Stimulated activated CD4-positive, alpha-beta T cell treated with anti-CD3 and anti-CD28 coated beads, Interleukin-12 subunit alpha, Interleukin-12 subunit beta, amount 100 ng/mL, for 48 hours (primary cell): Measurements from ENCODE around the gene SH3RF1.

Source experiments
- DNase-seq, 3 donors: peaks; one replicate each; pipeline ENCODE4 v3.0.0-alpha.2; 2020; ENCODE audit warnings: low read depth in 2 of 3, low spot score in 1 of 3

The SH3RF1 gene

DNA sequence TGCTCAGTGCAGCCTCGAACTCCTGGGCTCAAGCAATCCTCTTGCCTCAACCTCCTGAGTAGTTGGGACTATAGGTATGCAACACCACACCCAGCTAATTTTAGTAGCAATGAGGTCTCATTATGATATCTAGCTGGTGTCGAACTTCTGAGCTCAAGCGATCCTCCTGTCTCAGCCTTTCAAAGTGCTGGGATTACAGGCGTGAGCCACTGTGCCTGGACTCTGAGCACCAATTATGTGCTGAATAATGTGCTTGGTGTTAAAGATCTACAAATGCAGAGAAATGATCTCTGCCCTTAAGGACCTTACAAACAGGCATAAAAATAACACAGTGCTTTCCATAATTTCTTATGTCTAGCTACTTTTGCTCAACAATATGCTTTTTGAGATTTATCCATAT is 131.7 kb downstream of the SH3RF1 start:
- DNase-seq = no peak

DNA sequence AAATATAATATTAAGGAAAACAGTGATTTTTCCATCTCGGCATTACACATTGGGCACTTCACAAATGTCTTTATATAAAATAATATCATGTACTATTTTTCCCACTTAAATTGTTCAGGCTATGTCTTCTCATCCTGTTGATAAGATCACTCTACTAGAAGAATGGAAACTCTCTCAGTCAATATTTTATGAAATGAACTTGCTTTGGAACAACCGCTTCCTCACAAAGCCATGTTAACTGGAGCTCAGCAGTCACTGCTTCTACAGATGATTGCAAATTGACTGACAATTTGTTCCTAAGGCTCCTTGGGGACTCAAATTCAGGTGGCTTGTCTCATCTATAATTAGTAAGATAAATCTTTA is 133.2 kb downstream of the SH3RF1 start:
- DNase-seq = no peak

DNA sequence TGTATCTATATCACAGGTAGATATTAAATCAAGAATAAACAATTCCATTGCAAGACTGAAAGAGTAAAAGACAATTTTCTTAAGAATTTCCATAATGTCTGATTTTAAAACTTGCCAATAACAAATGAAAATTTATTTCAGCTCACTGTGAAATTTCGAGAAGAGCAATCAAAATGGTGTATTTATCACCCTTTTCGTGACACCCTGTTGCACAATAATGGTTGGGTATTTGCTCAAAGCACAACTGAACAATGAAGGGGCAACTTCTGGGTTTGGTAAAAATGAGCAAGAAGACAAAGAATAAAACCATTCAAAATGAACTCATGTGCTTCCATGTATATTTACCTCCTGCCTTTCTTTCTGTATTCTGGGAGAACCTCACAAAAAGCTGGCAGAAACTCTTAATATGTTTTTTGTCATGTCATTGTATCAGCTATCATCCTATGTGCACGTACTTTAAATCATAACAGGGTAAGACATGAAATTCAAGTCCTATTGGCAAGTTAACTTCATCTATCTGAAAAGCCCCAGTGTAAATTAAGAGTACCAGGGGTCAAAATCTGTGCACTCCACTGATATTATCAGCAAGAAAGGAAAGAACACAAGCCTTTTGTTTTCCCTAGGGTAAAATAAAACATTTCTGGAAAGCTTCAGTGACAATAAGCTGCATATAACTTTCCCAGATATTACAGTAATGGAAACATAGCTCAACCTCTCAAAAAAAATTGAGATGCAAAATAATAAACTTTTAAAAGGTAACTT is 133.8 kb downstream of the SH3RF1 start:
- no peak for DNase-seq

DNA sequence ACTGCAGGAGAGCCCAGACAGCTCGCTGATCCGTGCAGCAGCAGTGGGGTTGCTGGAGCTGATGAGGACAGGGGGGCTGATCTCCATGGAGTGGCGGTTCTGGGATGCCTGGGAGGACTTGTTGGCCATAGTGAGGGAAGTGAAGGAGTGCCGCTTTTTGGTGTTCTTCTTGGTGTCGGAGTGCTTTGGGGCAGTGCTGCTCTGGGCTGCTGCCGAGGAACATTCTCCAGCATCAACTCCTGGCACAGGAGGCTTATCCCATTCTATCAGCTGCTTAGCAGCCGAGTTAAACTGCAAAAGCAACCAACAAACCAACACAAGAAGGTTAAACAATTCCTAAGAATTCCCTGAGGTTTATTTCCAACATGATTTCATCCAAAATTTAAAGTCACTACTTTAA is 134.4 kb downstream of the SH3RF1 start:
- DNase-seq = no peak

DNA sequence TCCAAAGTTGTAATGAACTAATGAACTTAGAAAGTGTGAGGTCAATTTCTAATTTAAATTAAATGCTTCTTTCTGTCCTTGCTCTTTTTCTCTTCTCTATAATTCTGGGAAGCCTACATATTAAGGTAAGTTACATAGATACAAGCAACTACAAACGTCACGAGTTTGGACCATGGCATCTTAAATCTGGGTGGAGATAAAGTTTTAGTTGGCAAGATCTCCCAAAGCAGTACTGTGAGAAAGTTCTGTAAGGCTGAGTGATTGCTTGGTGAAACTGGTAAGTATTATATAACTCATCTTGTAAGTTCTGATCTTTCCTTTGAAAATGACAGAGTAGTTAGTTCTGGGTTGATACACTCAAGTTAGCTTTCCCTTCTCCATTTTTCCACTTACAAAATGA is 135.0 kb downstream of the SH3RF1 start:
- DNase-seq = no peak

DNA sequence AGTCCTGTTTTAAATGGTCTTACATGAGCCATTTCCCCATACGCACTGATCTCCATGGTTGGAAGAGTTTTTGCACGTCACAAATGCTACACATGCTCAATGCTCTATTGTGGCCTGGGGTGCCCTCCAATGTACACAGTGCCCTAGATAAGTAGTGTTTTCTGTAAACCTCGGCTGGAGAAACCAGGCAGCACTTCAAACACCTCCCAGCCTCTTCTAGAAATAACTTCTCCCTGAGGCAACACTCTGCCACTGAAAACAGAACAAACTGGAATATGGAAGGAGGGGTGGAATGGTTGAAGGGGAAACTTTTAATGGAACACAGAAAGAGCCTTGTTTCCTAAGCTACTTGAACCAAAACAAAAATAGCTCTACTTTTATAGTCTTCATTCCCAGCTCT is 136.8 kb downstream of the SH3RF1 start:
- DNase-seq = no peak

DNA sequence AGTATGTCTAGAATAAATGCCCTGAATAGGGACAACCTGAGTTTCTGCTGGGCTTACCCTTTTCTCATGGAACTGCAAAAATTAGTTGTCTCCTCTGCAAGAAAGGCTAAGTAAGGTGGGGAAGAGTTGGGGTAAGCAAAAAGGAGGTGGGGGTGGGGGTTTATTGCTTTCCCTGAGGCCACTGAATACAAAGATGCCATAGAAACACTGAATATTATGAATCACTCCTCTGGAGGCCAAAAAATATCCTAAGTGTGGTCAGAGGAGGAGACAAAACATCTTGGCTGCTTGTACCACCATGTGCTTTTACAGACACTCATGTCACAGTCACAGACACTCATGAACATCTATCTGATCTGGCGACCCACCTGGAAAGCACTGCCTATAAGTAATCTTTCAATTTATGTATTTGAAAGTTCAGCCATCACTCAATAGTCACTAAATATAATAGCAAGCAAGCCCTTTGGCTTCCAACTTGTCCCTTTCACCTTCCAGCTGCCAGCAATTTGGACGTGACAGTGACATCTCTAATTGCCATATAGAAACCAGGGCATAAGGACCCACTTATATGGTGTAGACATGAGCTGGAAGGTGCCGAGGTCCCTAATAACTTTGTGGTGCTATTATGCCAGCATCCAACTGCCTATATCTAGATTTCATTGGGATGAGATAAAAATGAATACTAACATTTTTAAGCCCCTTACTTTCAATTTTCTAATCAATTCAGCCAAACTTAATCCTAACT is 138.0 kb downstream of the SH3RF1 start:
- DNase-seq = no peak

DNA sequence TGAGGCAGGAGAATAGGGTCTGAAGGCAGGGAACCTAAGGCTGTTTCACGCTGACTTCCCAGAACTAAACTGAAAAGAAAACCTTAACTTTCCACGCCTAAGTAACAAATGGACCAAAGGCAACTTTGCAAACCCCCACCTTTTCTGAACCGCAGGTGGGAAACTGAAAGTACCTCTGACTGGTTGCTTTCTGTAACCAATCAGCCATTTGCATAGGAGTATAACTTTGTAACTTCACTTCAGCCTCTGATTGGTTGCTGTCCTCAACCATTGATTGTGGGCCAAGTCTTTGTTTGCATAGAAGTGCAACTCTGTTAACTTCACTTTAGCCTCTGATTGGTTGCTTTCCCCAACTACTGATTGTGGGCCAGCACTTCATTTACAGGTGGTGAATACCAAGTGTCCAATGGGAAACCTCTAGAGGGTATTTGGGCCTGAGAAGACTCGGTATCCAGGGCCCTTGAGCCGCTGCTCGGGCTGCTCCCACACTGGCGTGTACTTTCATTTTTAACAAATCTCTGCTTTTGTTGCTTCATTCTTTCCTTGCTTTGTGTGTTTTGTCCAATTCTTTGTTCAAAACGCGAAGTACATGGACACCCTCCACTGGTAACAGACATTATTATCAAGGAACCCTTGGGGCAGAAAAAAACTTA is 139.1 kb downstream of the SH3RF1 start:
- no peak for DNase-seq

DNA sequence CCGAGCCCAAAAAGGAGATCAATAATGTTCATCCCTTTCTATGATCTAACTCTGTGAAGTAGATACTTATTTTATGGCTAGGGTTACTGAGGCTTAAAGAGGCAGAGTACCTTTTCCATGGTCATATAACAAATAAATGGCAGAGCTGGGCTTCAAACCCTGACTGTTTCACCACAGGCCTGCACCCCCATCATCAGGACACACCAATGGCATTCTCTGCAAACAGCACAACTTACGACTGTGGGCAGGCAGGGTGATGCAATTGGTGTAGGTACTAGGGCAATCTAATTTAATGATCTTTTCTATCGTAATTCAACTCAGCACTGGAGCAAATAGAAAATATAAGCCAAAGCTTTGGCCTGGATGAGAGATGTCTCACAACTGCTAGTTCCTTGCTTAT is 141.9 kb downstream of the SH3RF1 start:
- DNase-seq = no peak

DNA sequence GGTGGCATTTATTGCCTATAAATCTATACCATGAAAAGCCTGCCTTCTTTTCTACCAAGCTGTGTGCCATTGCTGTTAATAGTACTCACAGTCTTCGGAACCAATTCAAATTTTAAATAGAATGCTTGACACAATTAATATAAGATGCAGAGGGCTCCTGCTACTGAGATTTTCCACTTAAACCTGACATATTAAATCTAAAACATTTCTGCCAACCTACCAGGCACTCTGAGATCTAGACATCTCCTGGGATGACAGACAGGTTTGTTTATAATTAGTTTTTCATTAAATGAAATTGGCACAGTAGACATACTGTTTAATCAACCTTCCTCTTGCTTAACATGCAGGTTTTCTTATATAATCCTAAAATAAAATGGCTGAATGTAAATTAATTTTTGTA is 143.4 kb downstream of the SH3RF1 start:
- DNase-seq = no peak

DNA sequence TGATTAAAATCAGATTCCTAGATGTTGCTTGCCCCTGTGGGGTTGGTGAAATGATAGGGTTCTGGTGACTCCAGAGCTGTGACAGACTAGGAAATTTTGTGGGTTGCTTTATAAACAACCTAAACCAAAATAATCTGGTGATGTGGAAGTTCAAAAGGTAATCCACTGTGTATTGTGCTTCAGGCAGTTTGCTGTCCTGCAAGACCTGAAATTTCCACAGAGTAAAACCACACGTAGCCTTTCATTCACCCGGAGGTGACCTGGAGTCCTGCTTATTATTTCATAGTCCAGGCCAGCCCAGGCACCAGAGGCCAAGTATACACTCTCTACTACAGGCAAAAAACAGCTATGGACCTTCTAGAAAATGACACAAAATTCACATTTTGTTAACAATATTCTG is 146.1 kb downstream of the SH3RF1 start:
- DNase-seq = no peak

DNA sequence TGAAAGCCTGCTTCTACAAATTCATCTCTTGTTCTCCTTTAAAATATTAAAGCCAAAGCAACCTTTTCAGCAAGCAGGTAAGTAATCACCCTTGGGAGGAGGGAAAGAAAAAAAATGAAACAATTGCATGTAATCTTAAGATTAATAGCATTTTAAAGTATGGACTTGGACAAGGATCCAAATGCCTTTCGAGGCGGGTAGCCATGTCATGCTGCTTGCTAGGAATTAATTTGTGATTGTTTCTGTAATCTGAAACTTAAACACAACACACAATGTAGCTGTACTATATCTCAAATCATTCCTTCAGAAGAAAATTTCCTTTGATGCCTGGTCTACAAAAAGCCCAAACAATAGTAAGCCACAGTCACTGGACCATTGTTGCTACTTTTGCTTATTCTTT is 148.3 kb downstream of the SH3RF1 start:
- DNase-seq = no peak

DNA sequence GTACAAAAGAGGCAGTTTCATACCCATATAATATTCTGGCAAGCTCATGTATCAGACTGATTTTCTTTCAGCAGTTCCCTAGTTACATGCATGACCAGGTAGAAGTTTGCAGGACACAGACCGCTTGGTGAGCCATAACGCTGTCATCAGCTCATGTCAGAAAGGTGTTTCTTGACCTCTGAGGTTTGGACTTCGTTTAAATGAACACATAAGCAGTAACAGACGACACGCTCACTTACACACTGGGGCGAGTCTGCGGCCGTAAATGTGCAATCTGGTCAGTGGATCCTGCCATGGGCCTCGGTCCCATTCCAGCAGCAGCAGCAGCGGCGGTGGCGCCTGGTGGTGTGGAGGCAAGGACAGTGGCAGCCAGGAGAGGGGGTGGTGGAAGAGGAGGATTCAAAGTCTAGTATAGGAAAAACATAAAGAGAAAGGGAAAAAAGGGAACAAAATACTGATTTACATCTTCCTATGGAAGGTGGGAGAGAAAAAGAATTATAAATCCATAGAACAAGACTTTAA is 148.8 kb downstream of the SH3RF1 start:
- DNase-seq = no peak

DNA sequence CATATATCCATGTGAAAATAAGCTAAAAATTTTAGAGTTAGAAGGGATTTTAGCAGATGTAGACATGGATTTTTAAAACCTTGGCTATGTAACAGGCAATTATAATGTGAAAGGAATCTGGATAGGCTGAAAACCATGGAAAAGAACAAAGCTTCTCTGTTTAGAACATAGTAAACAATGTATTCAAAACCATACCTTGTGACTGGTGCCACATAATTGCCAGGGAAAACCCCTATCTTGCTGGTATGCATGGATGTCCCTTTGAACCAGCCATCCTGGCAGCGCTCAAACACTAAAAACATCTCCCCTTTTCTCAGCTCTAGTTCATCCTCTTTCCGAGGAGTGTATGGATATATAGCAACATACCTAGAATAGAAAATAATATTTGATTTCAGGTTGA is 150.1 kb downstream of the SH3RF1 start:
- no peak for DNase-seq

DNA sequence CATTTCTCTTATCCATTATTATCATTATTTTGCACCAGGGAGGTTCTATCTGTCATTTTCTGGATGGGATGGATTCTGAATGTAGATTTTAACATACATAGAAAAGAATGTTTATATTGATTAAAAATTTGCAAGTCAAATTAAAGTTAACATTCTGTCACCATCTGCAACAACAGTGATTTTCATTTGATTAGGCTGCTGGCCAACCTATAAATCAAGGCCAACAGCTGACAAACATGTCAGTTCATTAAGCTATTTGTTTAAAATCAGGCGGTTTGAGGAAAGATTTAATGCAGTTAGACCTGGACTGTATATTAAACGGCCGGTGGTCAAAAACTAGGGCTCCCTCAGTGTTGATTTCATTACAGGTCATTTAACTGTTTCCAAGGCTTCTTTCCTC is 151.2 kb downstream of the SH3RF1 start:
- DNase-seq = no peak

DNA sequence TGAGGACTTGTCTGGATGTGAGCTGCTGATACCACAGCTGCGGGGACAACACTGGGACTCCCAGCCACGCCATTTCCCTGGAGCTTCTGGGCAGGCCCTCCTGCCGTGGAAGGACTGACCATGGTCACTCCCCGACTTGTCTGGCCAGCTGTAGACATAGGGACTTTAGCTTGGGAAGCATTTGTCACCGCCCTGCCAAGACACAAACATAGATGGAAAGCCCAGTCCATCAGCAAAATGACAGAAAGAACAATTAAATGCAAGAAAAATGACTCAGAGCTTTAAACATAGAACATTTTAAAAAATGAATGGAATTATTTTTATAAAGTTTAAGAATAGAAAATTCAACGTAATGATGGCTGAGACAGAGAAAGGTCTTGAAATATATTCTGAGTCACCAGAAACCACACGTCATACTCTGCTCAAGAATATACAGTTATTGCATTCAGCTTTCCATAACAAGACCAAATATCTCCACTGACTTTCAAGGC is 153.1 kb downstream of the SH3RF1 start:
- DNase-seq = no peak

DNA sequence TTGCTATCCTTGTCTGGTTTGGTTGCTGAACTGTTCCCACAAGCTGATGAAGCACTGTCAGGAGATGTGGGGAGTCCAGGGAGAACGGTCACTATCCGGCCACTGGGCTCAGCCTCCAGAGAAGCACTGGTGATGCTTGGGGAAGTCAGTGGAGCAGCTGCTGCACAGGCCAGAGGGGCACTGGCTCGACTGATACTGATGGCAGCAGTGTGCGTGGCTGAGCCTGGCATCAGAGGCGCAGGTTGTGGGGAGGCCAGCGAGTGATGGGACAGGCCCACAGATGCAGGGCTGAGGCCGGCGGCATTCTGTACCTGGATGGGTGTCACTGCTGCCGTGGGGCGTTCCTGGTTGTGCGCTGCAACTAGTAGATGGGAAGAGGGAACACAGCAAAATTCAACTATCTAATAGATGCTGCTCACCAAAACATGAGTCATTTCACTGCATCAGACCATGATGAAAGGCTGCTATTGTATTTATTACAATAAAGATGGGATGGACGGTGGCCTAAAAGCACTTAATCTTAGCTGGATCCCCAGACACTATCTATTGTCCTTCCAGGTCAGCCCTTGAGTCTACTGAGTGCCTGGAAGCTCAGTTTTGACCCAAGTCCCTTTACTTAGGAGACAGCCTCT is 154.4 kb downstream of the SH3RF1 start:
- no peak for DNase-seq

DNA sequence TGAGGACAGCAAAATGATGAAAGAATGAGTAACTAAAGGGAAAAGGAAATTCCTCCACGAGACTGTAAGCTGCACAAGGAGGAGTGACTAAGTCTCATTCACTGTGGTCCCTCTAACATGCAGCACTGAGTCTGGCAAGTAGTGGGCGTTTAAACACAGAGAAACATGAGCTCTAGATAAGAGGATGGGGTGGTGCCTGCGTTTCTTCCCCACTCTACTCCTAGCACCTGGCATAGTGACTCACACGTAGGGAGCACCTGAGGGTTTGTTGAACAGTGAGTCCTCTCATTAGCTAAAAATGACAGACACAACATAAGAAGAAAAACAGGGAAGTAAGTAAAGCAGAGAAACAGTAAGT is 154.9 kb downstream of the SH3RF1 start:
- no peak for DNase-seq

DNA sequence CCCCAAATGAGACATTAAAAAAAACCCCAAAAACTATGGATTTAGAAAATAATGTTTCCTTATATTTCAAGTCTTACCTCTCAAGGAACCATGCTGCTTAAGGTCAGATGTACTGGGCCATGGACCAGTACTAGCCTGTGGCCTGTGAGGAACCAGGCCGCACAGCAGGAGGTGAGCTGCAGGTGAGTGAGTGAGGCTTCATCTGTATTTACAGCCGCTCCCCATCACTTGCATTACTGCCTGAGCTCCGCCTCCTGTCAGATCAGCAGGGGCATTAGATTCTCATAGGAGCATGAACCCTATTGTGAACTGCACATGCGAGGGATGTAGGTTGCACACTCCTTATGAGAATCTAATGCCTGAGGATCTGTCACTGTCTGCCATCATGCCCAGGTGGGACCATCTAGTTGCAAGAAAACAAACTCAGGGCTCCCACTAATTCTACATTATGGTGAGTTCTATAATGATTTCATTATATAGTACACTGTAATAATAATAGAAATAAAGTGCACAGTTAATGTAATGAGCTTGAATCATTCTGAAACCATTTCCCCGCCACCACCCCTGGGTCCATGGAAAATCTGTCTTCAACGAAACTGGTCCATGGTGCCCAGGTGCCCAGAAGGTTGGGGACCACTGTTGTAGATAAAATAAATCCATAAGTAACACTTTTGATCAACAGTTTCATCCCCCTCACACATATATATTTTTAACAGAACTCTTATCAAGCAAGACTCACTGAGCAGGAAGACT is 155.4 kb downstream of the SH3RF1 start:
- no peak for DNase-seq

DNA sequence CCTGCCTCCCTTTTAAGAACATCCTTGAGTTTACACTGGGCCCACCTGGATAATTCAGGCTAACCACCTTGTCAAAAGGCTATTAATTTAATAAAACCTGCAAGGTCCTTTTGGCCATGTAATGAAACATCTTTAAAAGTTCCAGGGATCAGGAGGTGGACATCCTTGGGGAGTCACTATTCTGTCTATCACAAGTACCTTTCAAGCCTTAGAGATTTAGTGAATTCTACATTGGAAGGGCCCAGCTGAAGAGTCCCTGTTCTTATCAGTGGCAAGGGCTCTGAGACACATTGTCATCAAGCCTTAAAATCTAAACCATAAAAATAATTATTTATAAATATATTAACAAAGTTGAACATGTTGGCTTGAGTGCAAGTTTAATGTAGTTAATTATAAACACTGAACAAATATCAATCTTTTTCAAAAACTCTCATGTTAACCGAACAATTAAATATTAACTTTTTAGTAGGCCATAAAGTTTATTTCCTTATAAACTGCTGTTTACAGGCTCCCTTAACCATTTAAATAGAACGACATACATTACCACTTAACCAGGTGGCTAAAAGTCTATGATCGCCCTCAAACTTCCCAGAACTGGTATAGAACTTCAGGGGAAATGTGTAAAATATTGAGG is 156.3 kb downstream of the SH3RF1 start:
- DNase-seq = no peak
